Parietal lobe (tissue), 1 donor: ENCODE measurements around the gene IFNL2. TPM values are rescaled to one million over a fixed set of nuclear protein-coding genes. Genes with fewer than 3 reads are reported as not detected.

Experiments
- total RNA-seq: library from RNA; depleted of rRNA; stranded (reverse); fragments of >200 nt; gene quantifications from one replicate; pipeline ENCODE4 v1.2.3, GENCODE V29; 2014

Gene IFNL2
- total RNA-seq, result not detected

GRCh38 chr19:39268085-39268484, at the start of gene IFNL2:
Gene IFNL2, plus strand, starts transcription at chr19:39268396. Its CDS starts 173 bp downstream, at chr19:39268569.

GRCh38 chr19:39244410-39245100, 23.6 kb upstream of the IFNL2 start, which contains the start of gene IFNL3:
Gene IFNL3, minus strand, starts transcription at chr19:39245006. Its CDS starts 39 bp downstream, at chr19:39244967.

GRCh38 chr19:39248806-39249205, 19.4 kb upstream of the IFNL2 start, which contains the start of gene IFNL4:
Gene IFNL4, minus strand, starts transcription at chr19:39248856.

GRCh38 chr19:39296055-39296645, 28.0 kb downstream of the IFNL2 start, which contains the start of gene IFNL1:
Gene IFNL1, plus strand, starts transcription at chr19:39296407. Its CDS starts 15 bp downstream, at chr19:39296422.

Other genes with a start within 250 kb of the IFNL2 start
- 5.9 TPM for gene FBXO27, start 235.8 kb upstream of the IFNL2 start, total RNA-seq
- not detected for gene ACP7, start 184.0 kb upstream of the IFNL2 start, total RNA-seq
- 2.5 TPM for gene PAK4, start 142.6 kb upstream of the IFNL2 start, total RNA-seq
- not detected for gene NCCRP1, start 71.4 kb upstream of the IFNL2 start, total RNA-seq
- gene SYCN, start 64.1 kb upstream of the IFNL2 start, total RNA-seq, result not detected
- gene IFNL3, start 23.4 kb upstream of the IFNL2 start, total RNA-seq, result not detected
- gene IFNL4, start 19.5 kb upstream of the IFNL2 start, total RNA-seq, result not detected
- gene IFNL1, start 28.0 kb downstream of the IFNL2 start, total RNA-seq, result not detected
- gene LRFN1, start 52.5 kb downstream of the IFNL2 start, total RNA-seq, result 9.4 TPM
- 0.94 TPM for gene GMFG, start 67.6 kb downstream of the IFNL2 start, total RNA-seq
- 63.2 TPM for gene SAMD4B, start 74.0 kb downstream of the IFNL2 start, total RNA-seq
- gene PAF1, start 122.7 kb downstream of the IFNL2 start, total RNA-seq, result 31.3 TPM
- gene MED29, start 123.0 kb downstream of the IFNL2 start, total RNA-seq, result 20.0 TPM
- gene ZFP36, start 138.5 kb downstream of the IFNL2 start, total RNA-seq, result 0.94 TPM
- gene PLEKHG2, start 144.3 kb downstream of the IFNL2 start, total RNA-seq, result 49.1 TPM
- 67.9 TPM for gene RPS16, start 167.6 kb downstream of the IFNL2 start, total RNA-seq
- gene SUPT5H, start 177.2 kb downstream of the IFNL2 start, total RNA-seq, result 70.7 TPM
- gene TIMM50, start 212.4 kb downstream of the IFNL2 start, total RNA-seq, result 41.6 TPM
- 23.2 TPM for gene DLL3, start 230.6 kb downstream of the IFNL2 start, total RNA-seq
- gene SELENOV, start 246.7 kb downstream of the IFNL2 start, total RNA-seq, result not detected